Activated T-cell treated with anti-CD3 and anti-CD28 coated beads for 1 hour (primary cell): ENCODE measurements around the gene MED15.

ENCODE experiments used
- DNase-seq: peaks from one replicate; pipeline ENCODE4 v3.0.0-alpha.2; 2020; ENCODE audit warnings: low read depth

Gene MED15

GRCh38 chr22:20571078-20571503, 63.7 kb downstream of the MED15 start:
- DNase-seq: no peak

GRCh38 chr22:20571531-20572007, 64.2 kb downstream of the MED15 start:
- peak; percentile 71 for DNase-seq

- no peak for DNase-seq
These were observed 64.9 kb downstream of the MED15 start for GRCh38 chr22:20572132-20572802.

GRCh38 chr22:20573176-20573832, 65.9 kb downstream of the MED15 start:
- no peak for DNase-seq

GRCh38 chr22:20573833-20574615, 66.6 kb downstream of the MED15 start:
- no peak for DNase-seq

- DNase-seq: no peak
These were observed 67.5 kb downstream of the MED15 start for GRCh38 chr22:20574920-20575353.

GRCh38 chr22:20575724-20576444, 68.5 kb downstream of the MED15 start:
- DNase-seq: no peak

GRCh38 chr22:20576445-20576816, 69.0 kb downstream of the MED15 start:
- no peak for DNase-seq

- DNase-seq: no peak
These were observed 69.6 kb downstream of the MED15 start for GRCh38 chr22:20577045-20577444.

- no peak for DNase-seq
These were observed 70.2 kb downstream of the MED15 start for GRCh38 chr22:20577549-20577975.

GRCh38 chr22:20578192-20578591, 70.8 kb downstream of the MED15 start:
- DNase-seq: no peak

- no peak for DNase-seq
These were observed 71.3 kb downstream of the MED15 start for GRCh38 chr22:20578707-20579106.

- no peak for DNase-seq
These were observed 72.1 kb downstream of the MED15 start for GRCh38 chr22:20579273-20580120.

GRCh38 chr22:20580179-20580578, 72.8 kb downstream of the MED15 start:
- DNase-seq: no peak

- DNase-seq: no peak
These were observed 73.4 kb downstream of the MED15 start for GRCh38 chr22:20580611-20581502.

GRCh38 chr22:20581503-20582170, 74.2 kb downstream of the MED15 start:
- no peak for DNase-seq

GRCh38 chr22:20582171-20582511, 74.7 kb downstream of the MED15 start:
- DNase-seq: no peak

- no peak for DNase-seq
These were observed 75.3 kb downstream of the MED15 start for GRCh38 chr22:20582520-20583361.

- no peak for DNase-seq
These were observed 76.1 kb downstream of the MED15 start for GRCh38 chr22:20583471-20583922.
